SK-MEL-5 (cell line): ENCODE results near the gene APCDD1. TPM values are rescaled to one million over a fixed set of nuclear protein-coding genes. Genes with fewer than 3 reads are reported as not detected.

Experiments
- DNase-seq: peaks from one replicate; pipeline ENCODE4 v3.0.0-alpha.2; 2016; ENCODE audit warnings: low read depth, low spot score
- in situ Hi-C: cut with HindIII; loops from 2 replicates; pipeline ENCODE4 v1.10.0; 2016; ENCODE audit warnings: low sequenced_read_pairs, high pct_unique_total_duplicates, low pct_unique_long_range_greater_than_20kb
- total RNA-seq: library from RNA; depleted of rRNA; stranded (reverse); fragments of >200 nt; shearing (Covaris generic); gene quantifications from 2 replicates; pipeline ENCODE4 v1.2.3, GENCODE V29; 2014

The APCDD1 gene
- total RNA-seq, 1 experiment from 2014 or later: not detected

DNA sequence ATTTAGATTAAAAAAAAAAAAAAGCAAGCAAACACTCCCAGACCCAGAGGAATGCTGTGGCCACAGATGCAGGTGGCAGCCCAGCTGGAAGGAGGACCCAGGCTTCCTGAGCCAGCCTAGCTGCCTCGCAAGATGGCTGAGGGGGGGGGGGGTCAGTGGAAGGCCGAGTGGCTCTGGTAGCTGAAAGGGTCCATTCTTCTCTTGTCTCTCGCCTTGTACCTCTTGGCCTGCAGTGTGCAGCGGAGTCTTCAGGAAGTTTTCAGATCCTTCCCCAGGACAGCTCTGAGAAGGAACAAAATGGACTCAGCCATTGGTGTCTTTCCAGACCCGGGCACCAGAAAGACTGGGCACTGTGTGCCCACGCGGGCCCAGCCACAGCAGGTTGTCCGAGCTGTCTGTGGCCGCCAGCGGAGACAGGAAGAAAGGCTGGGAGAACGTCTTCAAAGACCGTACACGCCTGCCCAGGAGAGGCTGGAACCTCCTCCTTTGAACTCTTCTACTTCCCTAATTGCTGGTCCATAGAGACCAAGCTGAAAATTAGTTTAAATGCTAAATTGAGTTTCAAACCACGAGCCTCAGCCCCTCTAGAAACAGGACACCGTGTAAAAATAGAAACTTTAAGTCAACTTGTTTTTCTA, 21.3 kb downstream of the APCDD1 start:
- no peak for DNase-seq
- in situ Hi-C loops: no loop called here

DNA sequence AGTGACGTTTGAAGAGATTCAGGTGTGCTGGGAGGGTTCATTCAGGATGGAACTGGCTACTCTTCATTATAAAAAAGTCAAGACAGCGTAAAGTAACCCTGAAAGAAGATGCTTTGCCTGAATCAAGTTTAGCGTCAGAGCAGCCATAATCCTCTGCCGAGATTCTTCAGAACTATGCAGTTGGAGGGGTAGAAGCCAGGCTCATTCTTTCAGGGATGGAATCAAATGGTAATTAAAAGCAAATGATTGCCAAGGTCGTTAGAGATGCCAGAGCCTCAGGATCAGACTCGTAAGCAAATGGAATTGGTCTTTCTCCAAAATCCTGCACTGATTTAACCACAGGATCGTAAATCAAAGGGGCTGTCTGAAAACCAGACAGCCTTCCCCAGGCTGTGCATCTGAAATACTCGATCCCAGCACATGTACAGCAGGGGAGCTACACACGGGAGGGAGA, 21.9 kb downstream of the APCDD1 start:
- no peak for DNase-seq
- in situ Hi-C loops: no loop called here

DNA sequence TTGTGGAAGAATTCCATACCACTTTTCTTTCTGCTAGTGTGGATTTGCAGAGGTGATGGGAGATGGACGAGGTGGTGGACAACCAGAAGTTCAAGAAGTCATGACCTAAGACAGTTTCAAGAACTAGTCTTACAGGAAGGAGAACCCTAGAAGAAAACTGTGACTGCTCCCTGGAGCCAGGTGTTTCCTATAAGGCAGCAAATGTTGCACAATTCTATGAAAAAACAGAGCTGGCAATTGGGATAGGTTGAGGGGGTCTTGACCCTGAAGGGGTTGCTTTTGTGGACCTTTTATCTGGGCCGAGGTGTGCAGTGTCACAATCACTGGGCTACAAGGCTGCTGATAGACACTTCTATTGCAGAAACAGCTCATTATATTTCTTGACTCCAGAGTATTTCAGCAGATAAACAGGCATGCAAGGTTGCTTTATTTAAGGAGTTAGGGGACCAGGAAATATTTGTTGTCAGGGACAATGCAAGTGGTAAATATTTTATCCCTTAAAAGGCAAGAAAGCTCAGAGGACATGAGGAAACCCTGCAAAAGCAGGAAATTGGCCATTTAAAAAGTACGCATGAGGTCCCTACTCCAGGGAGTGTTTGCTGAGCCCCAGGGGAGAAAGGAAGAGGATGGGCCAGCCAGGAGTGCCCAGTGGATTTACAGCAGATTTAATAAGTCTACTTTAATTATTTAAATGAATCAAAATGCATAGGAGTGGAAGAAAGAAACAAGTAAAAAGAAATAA, 22.9 kb downstream of the APCDD1 start:
- in situ Hi-C loops: no loop called here
- no peak for DNase-seq

DNA sequence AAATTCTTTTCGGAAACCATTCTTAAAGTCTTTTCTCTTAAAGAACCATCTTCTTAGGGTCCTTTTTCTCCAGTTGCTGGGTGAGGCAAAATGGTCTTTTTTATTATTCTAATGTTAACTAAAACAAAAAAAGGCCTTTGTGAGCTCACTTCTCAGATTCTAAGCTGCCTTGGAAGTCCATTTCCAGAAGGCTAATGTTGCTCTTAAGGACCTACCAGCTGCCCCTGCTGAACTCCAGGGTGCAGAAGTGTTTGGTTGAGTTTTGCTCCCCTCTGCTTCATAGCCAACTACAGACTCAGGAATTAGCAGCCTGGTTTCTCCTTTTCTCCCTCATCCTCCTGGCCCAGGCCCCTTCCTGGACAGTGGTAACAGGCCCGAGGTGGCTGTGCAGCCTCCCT, 23.4 kb downstream of the APCDD1 start:
- no peak for DNase-seq
- in situ Hi-C loops: no loop called here

DNA sequence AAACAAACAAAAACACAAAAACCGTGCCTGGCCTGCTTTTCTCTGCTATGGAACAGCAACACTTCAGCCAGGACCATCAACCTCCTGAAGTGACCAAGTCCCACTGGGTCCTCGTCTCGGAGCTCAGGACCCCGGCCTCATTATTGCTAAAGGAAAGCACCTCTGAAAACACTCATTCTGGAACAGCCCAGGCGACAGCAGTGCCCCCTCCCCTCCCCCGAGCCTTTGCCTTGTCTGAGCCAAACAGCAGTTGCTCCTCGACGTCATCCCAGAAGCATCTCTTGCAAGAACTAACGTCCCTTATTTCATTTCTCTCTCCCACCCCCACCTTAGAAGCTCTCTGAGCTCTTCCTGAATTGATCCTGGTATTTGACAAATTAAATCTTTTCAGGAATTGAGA, 27.4 kb downstream of the APCDD1 start:
- DNase-seq: no peak
- in situ Hi-C loops: no loop called here

DNA sequence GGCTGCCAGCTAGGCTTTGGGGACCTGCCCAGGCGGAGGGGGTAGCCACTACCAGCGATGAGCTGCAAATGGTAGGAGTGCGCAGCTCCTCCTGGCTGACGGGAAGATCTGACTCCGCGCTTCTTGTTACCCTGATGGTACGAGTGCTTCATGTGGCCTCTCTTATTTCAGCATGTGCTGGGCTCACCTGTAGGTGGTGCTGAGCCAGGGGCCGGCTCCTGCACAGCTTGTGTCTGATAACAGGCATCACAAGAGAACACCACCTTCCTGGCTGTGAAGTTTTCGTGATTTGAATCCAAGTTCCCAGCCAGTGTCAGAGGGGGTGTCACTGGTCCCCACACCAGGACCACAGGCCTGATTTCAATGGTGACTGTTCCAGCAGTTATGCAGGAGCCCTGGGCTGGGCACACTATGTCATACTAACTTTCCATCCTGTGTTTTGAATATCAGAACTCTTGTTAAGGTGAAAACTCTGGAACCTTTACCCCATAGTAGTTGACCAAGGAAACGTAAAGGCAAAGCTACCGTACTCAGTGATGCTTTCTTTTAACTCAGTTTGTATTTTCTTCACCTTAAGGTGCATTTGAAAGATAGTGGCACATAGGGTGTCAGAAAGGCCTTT, 28.0 kb downstream of the APCDD1 start:
- in situ Hi-C loops: no loop called here
- DNase-seq: no peak

DNA sequence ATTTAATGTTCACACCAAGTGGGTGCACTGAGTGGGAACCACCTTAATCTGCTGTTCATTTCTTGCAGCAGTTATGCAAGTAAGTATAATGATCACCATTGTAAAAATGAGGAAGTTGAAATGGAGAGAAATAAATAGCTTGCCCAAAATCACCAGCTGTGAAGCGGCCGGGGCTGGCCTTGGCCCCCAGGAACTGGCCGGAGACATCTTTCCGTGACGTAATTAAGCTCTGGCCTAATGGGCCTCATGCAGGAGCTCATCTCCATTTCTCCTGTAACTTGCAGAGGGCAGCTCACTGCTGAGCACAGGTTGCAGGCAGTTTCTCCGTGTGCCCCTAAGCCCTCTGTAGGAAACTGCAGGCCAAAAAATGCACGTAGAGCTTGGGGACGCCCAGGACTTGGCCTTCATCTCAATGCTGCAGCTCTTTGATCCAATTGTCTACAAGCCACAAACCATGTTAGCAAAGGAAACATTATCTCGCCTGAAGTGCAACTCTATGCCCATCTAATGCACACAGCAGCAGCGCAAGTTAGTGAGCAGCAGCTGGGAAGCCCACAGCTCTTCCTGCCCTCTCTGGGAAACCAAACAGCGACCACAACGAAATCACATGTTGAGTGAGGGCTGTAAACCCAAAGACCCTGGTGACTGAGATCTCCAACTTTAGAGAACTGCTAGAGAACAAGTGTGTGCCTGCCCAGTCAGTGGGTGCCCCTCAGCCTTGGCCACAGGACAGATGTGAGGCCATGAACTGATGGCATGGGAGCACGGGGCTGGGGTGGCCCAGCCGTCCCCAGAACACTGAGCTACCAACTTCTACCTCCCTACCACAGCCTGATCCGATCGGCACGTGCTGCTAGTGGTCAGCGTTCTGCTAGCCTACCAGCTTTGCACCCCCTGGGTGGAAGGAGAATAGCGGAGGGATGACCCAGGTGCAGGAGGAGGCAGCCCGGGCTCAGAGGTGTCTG, 28.8 kb downstream of the APCDD1 start:
- in situ Hi-C loops: no loop called here
- DNase-seq: no peak

DNA sequence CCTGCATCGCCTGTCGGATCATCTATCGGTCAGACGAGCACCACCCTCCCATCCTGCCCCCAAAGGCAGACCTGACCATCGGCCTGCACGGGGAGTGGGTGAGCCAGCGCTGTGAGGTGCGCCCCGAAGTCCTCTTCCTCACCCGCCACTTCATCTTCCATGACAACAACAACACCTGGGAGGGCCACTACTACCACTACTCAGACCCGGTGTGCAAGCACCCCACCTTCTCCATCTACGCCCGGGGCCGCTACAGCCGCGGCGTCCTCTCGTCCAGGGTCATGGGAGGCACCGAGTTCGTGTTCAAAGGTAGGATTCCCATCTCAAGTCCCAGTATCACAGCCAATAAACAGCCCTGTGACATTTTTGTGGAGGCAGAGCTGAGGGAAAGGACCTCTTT, 31.0 kb downstream of the APCDD1 start:
- DNase-seq: no peak
- in situ Hi-C loops: no loop called here

DNA sequence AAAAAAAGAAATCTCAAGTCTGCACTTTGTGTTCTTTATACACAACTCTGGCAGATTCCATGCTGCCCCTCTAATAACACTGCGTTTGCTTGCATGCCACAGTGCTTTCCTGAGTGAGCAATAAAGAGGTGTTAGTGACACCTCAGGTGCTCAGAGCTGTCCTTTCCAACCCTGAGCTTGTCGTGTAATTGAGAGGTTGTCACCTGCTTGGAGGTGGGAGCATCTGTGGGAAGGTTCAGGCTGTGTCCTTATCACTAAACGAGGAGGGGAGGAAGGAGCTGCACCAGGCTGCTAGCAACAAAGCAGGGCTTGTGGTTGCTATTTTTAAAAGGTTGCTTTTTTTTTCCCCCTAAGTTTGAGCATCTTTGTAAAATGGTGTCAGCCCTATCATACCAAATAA, 31.9 kb downstream of the APCDD1 start:
- DNase-seq: no peak
- in situ Hi-C loops: no loop called here

DNA sequence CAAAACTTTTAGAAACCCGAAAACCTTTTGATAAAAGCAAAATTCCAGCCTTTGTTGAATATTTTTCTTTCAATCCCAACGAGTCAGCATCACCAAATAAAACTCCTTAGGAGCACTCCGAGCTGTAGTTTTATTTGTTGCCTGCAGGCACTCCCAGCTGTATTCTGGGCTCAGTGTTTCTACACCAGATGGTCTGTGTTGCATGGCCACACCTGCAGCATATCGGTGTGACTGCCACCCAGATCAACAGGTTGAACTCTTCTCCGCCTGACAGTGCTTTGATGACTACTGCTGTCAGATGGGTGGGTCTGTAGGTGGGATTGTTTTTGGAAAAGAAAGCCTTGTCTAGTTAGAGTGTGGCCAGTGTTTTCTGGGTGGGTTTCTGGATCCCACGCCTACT, 32.7 kb downstream of the APCDD1 start:
- in situ Hi-C loops: no loop called here
- no peak for DNase-seq

DNA sequence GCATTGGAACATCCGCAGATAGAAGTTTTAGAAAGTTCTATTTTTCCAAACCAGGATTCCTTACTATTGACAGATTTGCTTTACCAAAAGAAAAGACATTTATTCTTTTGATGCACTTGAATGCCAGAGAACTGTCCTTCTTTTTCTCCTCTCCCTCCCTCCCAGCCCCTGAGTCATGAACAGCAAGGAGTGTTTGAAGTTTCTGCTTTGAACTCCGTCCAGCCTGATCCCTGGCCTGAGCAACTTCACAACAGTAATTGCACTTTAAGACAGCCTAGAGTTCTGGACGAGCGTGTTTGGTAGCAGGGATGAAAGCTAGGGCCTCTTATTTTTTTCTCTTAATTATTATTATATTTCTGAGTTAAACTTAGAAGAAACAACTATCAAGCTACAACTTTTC, 33.6 kb downstream of the APCDD1 start:
- in situ Hi-C loops: no loop called here
- DNase-seq: no peak

DNA sequence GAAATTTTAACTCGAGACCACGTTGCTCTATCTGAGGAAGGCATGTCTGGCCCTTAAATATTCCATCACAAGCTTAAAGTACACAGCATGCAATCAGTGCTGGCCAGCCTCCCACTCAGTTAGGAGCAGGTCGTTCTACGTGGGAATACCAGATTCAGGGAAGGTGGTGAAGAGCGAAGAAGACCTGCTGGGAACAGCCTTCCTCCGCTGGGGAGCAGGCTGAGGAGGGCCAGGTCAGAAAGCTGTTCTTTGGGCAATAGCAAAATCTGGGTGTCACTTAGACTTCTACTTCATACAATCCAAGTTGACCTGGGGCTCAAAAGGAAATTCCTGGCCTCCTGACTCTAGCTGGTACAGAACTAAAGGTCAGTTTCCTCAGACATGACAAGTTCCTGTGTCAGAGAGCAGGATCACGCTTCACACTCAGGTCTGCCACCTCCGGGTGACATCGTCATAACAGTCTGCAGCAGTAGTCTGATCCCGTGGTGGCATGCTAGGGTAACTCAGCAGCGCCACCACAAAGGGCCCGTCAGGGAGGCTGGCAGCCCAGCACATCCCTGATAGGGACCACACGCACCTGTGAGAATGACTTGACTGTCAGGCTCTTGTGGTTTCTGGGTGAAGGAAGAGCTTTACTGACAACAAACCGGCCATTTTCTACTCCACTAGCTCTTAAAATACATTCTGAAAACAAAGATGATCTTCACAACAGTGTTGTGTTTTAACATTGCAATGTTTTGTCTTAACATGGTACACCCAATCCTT, 36.1 kb downstream of the APCDD1 start:
- peak; percentile 40 for DNase-seq
- in situ Hi-C loops: no loop called here

DNA sequence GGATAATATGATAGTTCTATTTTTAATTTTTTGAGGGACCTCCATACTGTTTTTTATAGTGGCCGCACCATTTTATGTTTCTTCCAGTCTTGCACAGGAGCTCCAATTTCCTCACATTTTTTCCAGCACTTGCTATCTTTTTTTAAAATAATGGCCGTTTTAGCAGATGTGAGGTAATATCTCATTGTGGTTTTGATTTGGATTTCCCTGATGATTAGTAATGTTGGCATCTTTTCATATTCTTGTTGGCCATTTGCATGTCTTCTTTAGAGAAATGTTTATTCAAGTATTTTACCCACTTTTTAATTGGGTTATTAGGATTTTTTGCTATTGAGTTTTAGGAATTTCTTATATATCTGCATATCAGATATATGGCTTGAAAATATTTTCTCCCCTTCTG, 41.5 kb downstream of the APCDD1 start:
- DNase-seq: no peak

DNA sequence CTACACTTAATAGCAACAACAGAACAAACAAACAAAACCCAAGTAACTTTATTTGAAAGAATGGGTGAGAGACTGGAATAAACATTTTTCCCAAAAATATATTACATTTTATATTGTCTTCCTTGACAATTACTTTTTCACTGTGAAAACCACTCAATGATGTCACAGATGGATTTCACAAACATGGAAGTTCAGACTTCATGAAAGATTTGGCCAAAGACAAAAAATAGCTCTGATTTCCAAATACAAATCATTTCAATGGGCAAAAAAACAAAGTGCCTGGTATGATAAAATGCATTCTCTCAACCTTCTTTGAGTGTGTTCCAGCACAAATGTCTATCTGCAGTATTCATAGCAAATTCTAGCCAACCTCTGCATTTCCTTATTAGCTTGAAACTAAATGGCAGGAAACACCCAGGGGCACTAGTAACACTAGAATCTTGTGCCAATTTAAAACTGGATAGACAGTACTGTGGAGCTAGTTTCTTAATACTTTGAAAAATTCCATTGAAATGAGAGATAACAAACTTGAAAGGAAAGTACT, 42.8 kb downstream of the APCDD1 start:
- in situ Hi-C loops: no loop called here
- no peak for DNase-seq

More for the DNA sequence above, 41.5 kb downstream of the APCDD1 start:
- in situ Hi-C loops: no loop called here

DNA sequence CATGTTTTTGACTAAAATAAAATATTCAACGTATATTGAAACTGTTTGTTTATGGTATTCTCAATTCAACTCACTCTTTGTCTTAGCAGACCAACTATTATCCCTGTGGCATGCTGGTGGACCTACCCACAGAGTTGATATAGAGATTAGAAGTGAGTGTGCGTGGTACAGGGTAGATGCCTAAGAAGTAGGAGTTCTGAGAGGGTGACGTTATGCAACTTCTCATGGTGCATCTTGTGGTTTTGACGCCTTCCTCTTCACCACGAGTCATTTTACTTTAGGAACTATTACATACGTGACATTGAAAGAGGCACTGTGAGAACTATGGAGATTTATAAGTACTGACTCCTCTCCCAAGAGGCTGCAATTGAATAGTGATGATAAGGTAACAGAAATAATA, 44.8 kb downstream of the APCDD1 start:
- DNase-seq: no peak
- in situ Hi-C loops: no loop called here

DNA sequence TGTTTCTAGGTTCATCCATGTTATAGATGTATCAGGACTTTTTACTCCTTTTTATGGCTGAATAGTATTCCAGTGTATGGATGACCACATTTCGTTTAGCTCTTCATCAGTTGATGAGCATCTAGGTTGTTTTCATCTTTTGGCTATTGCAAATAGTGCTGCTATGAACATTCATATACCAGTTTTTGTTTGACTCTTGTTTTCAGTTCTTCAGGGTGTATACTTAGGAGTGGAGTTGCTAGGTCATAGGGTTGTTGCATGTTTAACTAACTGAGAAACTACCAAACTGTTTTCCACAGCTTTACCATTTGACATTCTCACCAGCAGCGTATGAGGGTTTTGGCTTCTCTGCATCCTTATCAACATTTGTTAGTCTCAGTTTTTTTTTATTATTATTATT, 45.6 kb downstream of the APCDD1 start:
- in situ Hi-C loops: no loop called here
- DNase-seq: no peak

DNA sequence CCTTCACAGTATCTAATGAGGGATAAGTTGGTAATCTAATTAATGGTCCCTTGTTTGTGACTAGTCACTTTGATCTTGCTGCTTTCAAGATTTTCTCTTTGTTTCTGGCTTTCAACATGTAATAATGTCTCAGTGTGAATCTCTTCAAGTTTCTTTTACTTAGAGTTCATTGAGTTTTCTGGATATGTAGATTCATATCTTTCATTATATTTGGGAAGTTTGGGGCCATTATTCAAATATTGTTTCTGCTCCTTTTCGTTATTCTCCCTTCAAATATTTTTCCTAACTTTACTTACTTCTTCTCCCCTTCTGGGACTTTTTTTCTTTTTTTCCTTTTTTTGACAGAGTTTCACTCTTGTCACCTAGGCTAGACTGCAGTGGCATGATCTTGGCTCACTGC, 50.3 kb downstream of the APCDD1 start:
- in situ Hi-C loops: no loop called here
- DNase-seq: no peak
